Measurements from ENCODE around the gene VPS35L. TPM values are rescaled to one million over a fixed set of nuclear protein-coding genes. Genes with fewer than 3 reads are reported as not detected.

Gene VPS35L
- total RNA-seq, 2 experiments from 2014 or later, result 25.8 to 28.3 TPM

- no peaks in the 10 kb centered on the region for H3K9me3 ChIP-seq (ENCODE audit: control insufficient read depth in 1 of 2, insufficient read depth in 1 of 2, low read length in 2 of 2)
- POLR2A ChIA-PET, result no interaction called here
- H3K36me3 ChIP-seq (ENCODE audit: insufficient read depth, low read length), result peaks cover 45% of the 10 kb centered on the region
- no peaks in the 10 kb centered on the region for H3K9me3 Mint-ChIP-seq
- no peak overlapping the region for H3K27ac Mint-ChIP-seq
- no peak overlapping the region for H3K4me3 Mint-ChIP-seq
- no peak overlapping the region for H3K27ac ChIP-seq (ENCODE audit: low read depth in 1 of 2, low read length in 2 of 2)
- CTCF ChIA-PET, result no interaction called here
- H3K4me1 ChIP-seq (ENCODE audit: insufficient read depth, low read length), result no peaks in the 10 kb centered on the region
- peaks cover 89% of the 10 kb centered on the region for H3K36me3 Mint-ChIP-seq (ENCODE audit: low read depth)
- no peaks in the 10 kb centered on the region for H3K27me3 ChIP-seq (ENCODE audit: control insufficient read depth in 1 of 2, insufficient read depth in 2 of 2, low read length in 2 of 2)
- H3K27me3 Mint-ChIP-seq, result no peaks in the 10 kb centered on the region
- H3K4me3 ChIP-seq (ENCODE audit: low read length), result no peak overlapping the region
- no peak for DNase-seq
- H3K4me1 Mint-ChIP-seq (ENCODE audit: low read depth), result no peaks in the 10 kb centered on the region
- intact Hi-C loops (cut with DNase I, micrococcal nuclease), result no loop called here
- TF ChIP-seq CTCF (IDR thresholded peaks at IDR 0.05), result no peak
- no peak for ATAC-seq (ENCODE audit: poor library complexity)
Measured at GRCh38 chr16:19654147-19654546, 98.6 kb downstream of the VPS35L start.

- ATAC-seq (ENCODE audit: poor library complexity) (no peak), DNase-seq (no peak)
- Mint-ChIP-seq H3K4me3 (no peak overlapping the region), H3K4me1 (ENCODE audit: low read depth) (no peaks in the 10 kb centered on the region), H3K27me3 (no peaks in the 10 kb centered on the region), H3K27ac (no peak overlapping the region), H3K9me3 (no peaks in the 10 kb centered on the region), H3K36me3 (ENCODE audit: low read depth) (peaks cover 89% of the 10 kb centered on the region)
- CTCF ChIA-PET, result no interaction called here
- Histone ChIP-seq H3K4me3 (ENCODE audit: low read length) (no peak overlapping the region), H3K27ac (ENCODE audit: low read depth in 1 of 2, low read length in 2 of 2) (no peak overlapping the region), H3K4me1 (ENCODE audit: insufficient read depth, low read length) (no peaks in the 10 kb centered on the region), H3K9me3 (ENCODE audit: control insufficient read depth in 1 of 2, insufficient read depth in 1 of 2, low read length in 2 of 2) (no peaks in the 10 kb centered on the region), H3K36me3 (ENCODE audit: insufficient read depth, low read length) (peaks cover 41% of the 10 kb centered on the region), H3K27me3 (ENCODE audit: control insufficient read depth in 1 of 2, insufficient read depth in 2 of 2, low read length in 2 of 2) (no peaks in the 10 kb centered on the region)
- POLR2A ChIA-PET, result no interaction called here
- intact Hi-C loops (cut with DNase I, micrococcal nuclease), result no loop called here
- TF ChIP-seq CTCF (IDR thresholded peaks at IDR 0.05), result no peak
Measured at GRCh38 chr16:19655242-19655777, 99.8 kb downstream of the VPS35L start.

- Histone ChIP-seq H3K9me3 (ENCODE audit: control insufficient read depth in 1 of 2, insufficient read depth in 1 of 2, low read length in 2 of 2) (peaks cover 0 to 6% of the 10 kb centered on the region in 2 experiments), H3K4me1 (ENCODE audit: insufficient read depth, low read length) (no peaks in the 10 kb centered on the region), H3K27me3 (ENCODE audit: control insufficient read depth in 1 of 2, insufficient read depth in 2 of 2, low read length in 2 of 2) (no peaks in the 10 kb centered on the region), H3K27ac (ENCODE audit: low read depth in 1 of 2, low read length in 2 of 2) (no peak overlapping the region), H3K4me3 (ENCODE audit: low read length) (no peak overlapping the region), H3K36me3 (ENCODE audit: insufficient read depth, low read length) (peaks cover 36% of the 10 kb centered on the region)
- POLR2A ChIA-PET, result no interaction called here
- no peak for DNase-seq
- H3K36me3 Mint-ChIP-seq (ENCODE audit: low read depth), result peaks cover 88% of the 10 kb centered on the region
- H3K4me1 Mint-ChIP-seq (ENCODE audit: low read depth), result no peaks in the 10 kb centered on the region
- CTCF ChIA-PET, result no interaction called here
- no peaks in the 10 kb centered on the region for H3K27me3 Mint-ChIP-seq
- H3K4me3 Mint-ChIP-seq, result no peak overlapping the region
- intact Hi-C loops (cut with DNase I, micrococcal nuclease), result no loop called here
- no peaks in the 10 kb centered on the region for H3K9me3 Mint-ChIP-seq
- no peak for ATAC-seq (ENCODE audit: poor library complexity)
- no peak overlapping the region for H3K27ac Mint-ChIP-seq
- TF ChIP-seq CTCF (IDR thresholded peaks at IDR 0.05), result no peak
Measured at GRCh38 chr16:19657831-19658230, 102.3 kb downstream of the VPS35L start.

All from CD4-positive, alpha-beta T cell (primary cell).